Measurements from ENCODE around the gene ADIPOR1. TPM values are rescaled to one million over a fixed set of nuclear protein-coding genes. Genes with fewer than 3 reads are reported as not detected.
"Not testable (repeated sequence)": the region's sequence is repeated elsewhere in the genome, so short reads cannot be mapped to it uniquely, and the experiment has no call there.

The ADIPOR1 gene, protein sequence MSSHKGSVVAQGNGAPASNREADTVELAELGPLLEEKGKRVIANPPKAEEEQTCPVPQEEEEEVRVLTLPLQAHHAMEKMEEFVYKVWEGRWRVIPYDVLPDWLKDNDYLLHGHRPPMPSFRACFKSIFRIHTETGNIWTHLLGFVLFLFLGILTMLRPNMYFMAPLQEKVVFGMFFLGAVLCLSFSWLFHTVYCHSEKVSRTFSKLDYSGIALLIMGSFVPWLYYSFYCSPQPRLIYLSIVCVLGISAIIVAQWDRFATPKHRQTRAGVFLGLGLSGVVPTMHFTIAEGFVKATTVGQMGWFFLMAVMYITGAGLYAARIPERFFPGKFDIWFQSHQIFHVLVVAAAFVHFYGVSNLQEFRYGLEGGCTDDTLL
- total RNA-seq (2014; rRNA removed; shearing (Covaris generic)), result 152 and 161 TPM in 2 replicates
- polyA plus RNA-seq (2014; cell fraction: nucleus; rRNA removed), result 107 and 114 TPM in 2 replicates

GRCh38 chr1:202957733-202958543 lies at the start of gene ADIPOR1:
Gene ADIPOR1, minus strand, starts transcription at chr1:202958312. Its CDS starts 7,242 bp downstream, at chr1:202951070.
- DNase-seq (ENCODE audit: extremely low read depth, low read depth), result peak; percentile 87

GRCh38 chr1:203006948-203007871 lies 49.1 kb upstream of the ADIPOR1 start, which contains the start of gene TMEM183A:
Gene TMEM183A, plus strand, starts transcription at chr1:203007374. Its CDS starts 92 bp downstream, at chr1:203007466.
- DNase-seq (ENCODE audit: extremely low read depth, low read depth), result peak; percentile 99

DNA sequence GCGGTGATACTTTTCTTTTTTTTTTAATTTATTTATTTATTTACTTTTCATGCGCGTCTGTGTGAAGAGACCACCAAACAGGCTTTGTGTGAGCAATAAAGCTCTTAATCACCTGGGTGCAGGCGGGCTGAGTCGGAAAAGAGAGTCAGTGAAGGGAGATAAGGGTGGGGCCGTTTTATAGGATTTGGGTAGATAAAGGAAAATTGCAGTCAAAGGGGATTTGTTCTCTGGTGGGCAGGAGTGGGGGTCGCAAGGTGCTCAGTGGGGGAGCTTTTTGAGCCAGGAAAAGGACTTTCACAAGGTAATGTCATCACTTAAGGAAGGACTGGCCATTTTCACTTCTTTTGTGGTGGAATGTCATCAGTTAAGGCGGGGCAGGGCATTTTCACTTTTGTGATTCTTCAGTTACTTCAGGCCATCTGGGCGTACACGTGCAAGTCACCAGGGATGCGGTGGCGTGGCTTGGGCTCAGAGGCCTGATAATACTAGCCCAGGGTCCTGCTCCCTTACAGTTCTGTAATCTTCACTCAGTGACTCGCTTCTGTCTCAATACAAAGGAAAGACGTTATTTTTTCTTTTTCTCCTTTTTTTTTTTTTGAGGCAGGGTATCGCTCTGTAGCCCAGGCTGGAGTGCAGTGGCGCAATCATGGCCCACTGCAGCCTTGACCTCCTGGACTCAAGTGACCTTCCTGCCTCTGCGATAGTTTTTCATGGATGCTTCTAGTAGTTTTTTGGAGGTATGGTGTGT lies 47.5 kb upstream of the ADIPOR1 start:
- DNase-seq (ENCODE audit: extremely low read depth, low read depth), result not testable (repeated sequence)

DNA sequence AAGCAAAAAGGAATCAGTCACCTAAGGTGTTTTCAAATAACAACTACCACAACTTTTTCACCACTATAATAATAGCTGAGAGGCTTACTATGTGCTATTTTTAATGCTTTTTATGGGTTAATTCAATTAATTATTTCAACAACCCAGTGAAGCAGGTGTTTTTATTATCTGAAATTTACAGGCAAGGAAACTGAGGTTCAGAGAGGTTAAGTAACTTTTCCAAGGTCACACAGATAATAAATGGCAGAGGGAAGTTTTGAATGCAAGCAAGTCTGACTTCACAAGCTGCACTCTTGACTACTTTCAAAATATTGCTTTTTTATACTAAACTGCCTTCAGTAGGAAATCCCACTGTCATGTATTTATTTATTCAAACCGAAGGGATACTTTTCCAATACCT lies 44.8 kb upstream of the ADIPOR1 start:
- no peak for DNase-seq (ENCODE audit: extremely low read depth, low read depth)

DNA sequence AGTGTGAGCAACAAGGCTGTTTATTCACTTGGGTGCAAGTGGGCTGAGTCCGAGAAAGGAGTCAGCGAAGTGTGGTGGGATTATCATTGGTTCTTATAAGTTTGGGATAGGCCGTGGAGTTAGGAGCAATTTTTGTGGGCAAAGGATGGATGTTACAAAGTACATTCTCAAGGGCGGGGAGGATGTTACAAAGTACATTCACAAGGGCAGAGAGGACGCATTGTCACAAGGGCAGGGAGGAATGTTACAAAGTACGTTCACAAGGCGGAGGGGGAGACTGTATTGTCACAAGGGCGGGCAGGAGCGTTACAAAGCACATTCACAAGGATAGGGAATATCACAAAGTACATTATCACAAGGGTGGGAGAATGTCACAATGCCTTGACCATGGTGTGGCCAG lies 43.9 kb upstream of the ADIPOR1 start:
- no peak for DNase-seq (ENCODE audit: extremely low read depth, low read depth)

GRCh38 chr1:203000217-203000944 lies 42.3 kb upstream of the ADIPOR1 start:
- DNase-seq (ENCODE audit: extremely low read depth, low read depth), result no peak

DNA sequence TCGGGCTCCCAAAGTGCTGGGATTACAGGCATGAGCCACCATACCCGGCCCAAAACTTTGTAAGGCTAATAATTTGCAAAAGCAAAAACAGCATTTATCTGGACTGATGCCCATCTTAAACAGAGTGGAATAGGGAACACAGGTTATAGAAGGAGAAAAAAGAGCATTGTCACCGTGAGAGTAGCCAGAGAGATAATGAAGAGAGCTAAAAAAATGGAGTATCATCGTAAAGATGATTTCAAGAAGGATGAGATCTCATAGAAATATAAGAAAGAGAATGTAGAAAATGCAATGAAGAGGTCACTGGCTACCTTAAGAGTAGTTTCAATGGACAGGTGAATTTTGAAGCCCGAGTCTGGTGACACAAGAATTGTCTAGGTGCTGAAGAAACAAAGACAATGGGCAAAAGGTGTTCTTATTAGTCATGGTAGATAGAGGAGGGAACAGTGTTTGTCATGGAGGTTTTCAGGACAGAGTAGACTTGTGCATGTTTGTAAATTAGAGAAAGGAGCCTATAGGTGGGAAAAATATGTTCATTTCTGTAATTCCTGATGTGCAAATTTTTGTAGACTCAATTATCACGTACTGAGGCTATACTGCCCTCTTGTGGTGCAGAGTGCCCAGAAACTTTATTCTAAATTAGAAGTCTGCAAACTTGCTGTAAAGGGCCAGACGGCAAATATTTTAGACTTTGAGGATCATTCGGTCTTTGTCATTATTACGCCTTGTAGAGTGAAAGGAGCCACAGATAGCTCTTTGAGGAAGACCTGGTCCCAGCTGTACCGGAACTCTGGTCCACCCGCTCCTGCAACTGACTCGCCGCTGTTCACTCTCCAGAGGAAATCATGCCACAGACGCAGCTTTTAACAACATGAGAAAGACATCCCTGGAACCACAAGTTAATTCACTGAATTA lies 41.0 kb upstream of the ADIPOR1 start:
- DNase-seq (ENCODE audit: extremely low read depth, low read depth), result peak; percentile 61

DNA sequence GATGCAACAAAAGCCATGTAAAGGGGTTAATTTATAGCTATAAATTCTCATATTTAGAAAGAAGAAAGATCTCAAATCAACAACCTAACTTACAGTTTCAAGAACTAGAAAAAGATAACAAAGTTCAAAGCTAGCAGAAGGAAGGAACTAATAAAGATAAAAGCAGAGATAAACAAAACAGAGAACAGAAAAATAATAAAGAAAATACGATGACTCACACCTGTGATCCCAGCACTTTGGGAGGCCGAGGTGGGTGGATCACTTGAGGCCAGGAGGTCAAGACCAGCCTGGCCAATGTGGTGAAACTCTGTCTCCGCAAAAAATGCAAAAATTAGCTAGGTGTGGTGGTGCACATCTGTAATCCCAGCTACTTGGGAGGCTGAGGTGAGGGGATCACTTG lies 36.6 kb upstream of the ADIPOR1 start:
- DNase-seq (ENCODE audit: extremely low read depth, low read depth), result no peak

DNA sequence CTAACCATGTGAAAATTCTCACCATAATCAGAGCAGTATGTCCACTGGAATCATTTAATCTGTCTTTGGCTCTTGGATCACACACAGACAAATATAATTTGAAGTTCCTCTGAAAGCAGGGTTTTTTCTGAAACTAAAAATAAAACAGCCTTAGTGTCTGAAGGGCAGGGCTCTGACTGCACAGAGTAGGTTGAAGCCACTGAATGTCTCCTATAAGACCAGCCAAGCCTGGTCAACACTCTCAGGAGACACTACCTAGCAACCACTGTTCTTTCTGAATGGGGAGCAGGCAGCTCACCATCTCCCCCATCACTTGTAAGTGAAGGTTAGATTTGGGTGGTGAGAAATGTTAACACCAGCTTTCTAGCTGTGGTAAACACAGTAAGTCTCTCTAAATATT lies 33.0 kb upstream of the ADIPOR1 start:
- no peak for DNase-seq (ENCODE audit: extremely low read depth, low read depth)

- no peak for DNase-seq (ENCODE audit: extremely low read depth, low read depth)
These were observed 31.8 kb upstream of the ADIPOR1 start for GRCh38 chr1:202989879-202990278.

- no peak for DNase-seq (ENCODE audit: extremely low read depth, low read depth)
These were observed 29.9 kb upstream of the ADIPOR1 start for GRCh38 chr1:202987922-202988583.

DNA sequence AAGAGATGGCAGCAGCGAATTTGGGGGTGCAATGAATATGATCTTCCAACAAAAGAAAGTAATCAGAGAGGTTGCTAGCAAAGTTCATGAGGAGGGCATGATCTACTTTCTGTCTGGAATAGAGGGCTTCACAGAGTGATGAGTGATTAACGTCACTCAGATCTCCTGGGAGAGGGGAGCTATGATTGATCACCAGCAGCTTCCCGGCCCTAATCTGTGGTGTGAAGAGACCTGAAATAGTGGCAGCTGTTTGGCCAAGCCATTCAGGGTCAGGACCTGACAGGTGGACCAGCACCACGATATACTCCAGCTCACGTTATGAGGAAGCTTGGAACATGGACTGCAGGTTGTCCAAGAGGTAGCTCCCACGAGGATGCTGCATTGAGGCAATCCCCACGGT lies 29.1 kb upstream of the ADIPOR1 start:
- no peak for DNase-seq (ENCODE audit: extremely low read depth, low read depth)

GRCh38 chr1:202986120-202986519 lies 28.0 kb upstream of the ADIPOR1 start:
- not testable (repeated sequence) for DNase-seq (ENCODE audit: extremely low read depth, low read depth)

DNA sequence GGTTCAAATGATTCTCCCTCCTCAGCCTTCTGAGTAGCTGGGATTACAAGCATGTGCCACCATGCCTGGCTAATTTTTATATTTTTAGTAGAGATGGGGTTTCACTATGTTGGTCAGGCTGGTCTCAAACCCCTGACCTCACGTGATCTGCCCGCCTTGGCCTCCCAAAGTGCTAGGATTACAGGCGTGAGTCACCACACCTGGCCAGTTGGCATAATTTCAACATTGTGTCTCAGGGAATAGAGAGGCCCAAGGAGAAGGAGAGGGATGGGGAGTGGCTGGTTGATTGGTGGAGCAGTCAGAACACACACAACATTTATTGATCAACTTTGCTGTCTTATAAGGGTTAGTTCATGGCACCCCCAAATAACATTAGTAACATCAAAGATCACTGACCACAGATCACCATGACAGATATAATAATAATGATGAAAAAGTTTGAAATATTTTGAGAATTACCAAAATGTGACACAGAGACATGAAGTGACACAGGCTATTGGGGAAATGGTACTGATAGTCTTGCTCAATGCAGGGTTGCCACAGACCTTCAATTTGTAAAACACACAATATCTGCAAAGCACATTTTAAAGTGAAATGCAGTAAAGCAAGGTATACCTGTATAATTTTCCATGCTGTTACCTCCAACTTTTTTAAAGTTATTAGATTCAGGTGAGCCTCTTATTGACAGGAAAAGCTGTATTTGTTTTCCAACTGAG lies 24.8 kb upstream of the ADIPOR1 start:
- DNase-seq (ENCODE audit: extremely low read depth, low read depth), result no peak

- no peak for DNase-seq (ENCODE audit: extremely low read depth, low read depth)
These were observed 23.8 kb upstream of the ADIPOR1 start for GRCh38 chr1:202981939-202982338.

- DNase-seq (ENCODE audit: extremely low read depth, low read depth), result no peak
These were observed 21.3 kb upstream of the ADIPOR1 start for GRCh38 chr1:202979459-202979858.

DNA sequence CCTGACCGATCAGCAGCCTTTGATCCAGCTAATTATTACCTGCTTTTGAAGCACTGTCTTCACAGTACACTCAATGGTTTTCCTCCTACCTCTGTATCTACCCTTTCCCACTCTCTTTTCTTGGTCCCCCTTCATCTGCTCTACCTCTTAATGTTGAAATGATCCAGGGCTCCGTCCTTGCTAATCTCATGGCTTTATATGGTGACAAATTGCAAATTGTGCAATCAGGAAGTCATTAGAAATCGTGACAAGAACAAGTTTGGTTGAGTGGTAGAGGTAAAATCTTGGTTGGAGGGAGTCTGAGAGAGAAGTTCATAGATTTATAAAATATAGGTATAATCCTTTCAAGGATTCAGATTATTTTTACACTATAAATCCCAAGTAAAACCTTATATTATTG lies 18.5 kb upstream of the ADIPOR1 start:
- DNase-seq (ENCODE audit: extremely low read depth, low read depth), result no peak

Data from NCI-H460 (cell line).